Measurements from ENCODE around the gene FHL1.
"Not testable (repeated sequence)": the region's sequence is repeated elsewhere in the genome, so short reads cannot be mapped to it uniquely, and the experiment has no call there.

The FHL1 gene

DNA sequence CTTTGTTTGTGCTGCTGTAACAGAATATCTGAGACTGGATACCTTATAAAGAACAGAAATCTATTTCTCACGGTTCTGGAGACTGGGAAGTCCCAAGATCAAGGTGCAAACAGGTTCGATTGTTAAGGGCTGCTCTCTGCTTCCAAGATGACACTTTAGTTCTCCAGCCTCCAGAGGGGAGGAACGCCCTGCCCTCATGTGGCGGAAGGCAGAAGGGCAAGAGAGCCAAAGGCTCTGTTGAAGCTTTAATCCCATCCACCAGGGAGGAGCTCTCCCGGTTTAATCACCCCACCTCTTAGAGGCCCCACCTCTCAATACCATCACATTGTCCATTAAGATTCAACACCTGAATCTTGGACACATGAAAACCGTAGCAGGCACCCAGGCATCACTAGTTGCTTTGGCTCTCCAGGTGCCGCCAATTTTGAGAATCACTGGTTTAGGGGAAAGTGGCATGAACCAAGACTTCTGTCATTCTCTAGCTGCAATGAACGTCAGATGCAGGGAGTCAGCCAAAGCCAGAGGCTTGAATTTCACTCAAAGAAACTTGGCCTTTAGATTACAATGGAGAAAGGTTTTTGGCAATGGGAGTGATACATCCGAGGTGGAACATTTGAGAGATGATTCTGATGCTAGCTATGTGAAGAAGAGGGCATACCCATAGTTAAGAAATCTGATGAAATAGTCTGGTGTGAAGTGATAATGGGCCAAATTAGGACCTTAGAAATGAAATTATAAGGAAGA lies 15.7 kb downstream of the FHL1 start:
- H3K4me1 Mint-ChIP-seq (ENCODE audit: low read depth): peaks cover 7% of the 10 kb centered on the region
- no peaks in the 10 kb centered on the region for H3K36me3 Mint-ChIP-seq (ENCODE audit: low read depth)

DNA sequence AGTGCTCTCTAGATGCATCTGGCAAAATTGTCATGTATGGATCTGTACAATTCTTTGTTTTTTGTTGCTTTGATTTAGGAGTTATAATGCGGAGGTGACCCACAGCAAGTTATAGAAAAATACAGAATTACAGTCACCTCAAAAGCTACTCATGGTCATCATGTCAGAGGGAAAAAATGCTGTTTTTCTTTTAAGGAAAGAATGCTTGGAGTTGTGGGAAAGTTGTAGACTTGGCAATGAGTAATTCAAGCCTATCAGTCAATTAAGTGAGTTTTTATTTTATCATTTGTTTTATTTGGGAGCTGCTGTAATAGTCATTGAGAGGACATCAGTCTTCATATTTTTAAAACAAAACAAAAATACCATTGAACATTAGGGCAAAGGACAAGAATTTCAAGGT lies 16.4 kb downstream of the FHL1 start:
- H3K4me1 Mint-ChIP-seq (ENCODE audit: low read depth): peaks cover 6% of the 10 kb centered on the region
- no peak overlapping the region for H3K4me3 Mint-ChIP-seq
- H3K36me3 Mint-ChIP-seq (ENCODE audit: low read depth): no peaks in the 10 kb centered on the region
- H3K27ac Mint-ChIP-seq: no peak overlapping the region
- H3K27me3 Mint-ChIP-seq (ENCODE audit: low read depth): no peaks in the 10 kb centered on the region
- H3K9me3 Mint-ChIP-seq: no peaks in the 10 kb centered on the region

More for the DNA sequence above, 15.7 kb downstream of the FHL1 start:
- H3K4me3 Mint-ChIP-seq: no peak overlapping the region
- no peaks in the 10 kb centered on the region for H3K9me3 Mint-ChIP-seq
- no peak overlapping the region for H3K27ac Mint-ChIP-seq
- H3K27me3 Mint-ChIP-seq (ENCODE audit: low read depth): no peaks in the 10 kb centered on the region

DNA sequence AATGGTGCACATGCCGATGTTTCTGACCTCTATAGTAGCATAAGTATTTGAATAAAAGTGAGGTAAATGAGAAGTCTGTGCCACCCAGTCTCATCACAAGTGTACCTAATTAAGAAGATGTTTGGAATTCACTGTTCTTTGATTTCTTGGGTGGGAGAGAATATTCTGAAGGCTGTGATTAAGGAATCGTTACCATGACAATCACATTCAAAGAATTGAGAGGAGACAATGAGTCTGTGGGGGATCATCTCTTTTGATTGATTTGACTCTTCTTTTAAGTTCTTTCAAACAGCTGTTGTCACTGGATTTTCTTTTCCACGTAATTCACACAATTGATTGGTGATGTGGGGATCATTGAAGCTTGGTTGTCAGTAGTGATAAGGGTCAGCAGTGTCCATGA lies 18.1 kb downstream of the FHL1 start:
- Mint-ChIP-seq H3K27me3 (ENCODE audit: low read depth) (no peaks in the 10 kb centered on the region), H3K4me1 (ENCODE audit: low read depth) (peaks cover 6% of the 10 kb centered on the region), H3K9me3 (no peaks in the 10 kb centered on the region), H3K36me3 (ENCODE audit: low read depth) (no peaks in the 10 kb centered on the region), H3K4me3 (no peak overlapping the region), H3K27ac (no peak overlapping the region)

DNA sequence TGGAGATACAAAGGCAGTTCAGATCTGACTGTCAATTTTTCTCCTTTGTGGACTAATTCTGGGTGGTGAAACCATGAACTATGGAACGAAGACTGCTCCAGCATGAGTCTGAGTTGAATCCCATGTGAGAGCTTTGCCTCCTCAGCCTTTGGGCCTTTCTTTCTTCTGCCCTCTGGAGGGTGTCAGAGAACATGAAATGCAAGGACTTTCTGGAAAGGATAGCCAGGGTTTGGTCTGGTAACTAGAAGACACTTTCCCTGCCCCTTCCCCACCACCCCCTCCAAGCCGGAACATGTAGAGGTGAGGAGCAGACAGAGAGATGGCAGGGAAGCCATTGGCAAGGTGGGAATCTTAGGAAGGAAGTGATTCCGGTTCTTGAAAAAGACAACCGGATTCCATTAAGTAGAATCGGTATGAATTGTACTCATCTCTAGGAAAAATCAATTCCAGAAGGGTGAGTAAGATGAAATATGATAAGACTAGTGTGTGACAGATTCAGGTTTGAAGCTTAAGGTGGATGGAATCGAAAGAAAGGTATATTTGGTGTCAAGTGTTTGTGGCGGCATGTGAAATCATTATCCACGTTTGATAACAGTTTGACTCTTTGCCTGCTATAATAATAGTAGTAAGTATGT lies 19.0 kb downstream of the FHL1 start:
- H3K36me3 Mint-ChIP-seq (ENCODE audit: low read depth): no peaks in the 10 kb centered on the region
- H3K27me3 Mint-ChIP-seq (ENCODE audit: low read depth): no peaks in the 10 kb centered on the region
- no peak overlapping the region for H3K27ac Mint-ChIP-seq
- H3K4me3 Mint-ChIP-seq: no peak overlapping the region
- no peaks in the 10 kb centered on the region for H3K9me3 Mint-ChIP-seq
- H3K4me1 Mint-ChIP-seq (ENCODE audit: low read depth): peaks cover 6% of the 10 kb centered on the region

DNA sequence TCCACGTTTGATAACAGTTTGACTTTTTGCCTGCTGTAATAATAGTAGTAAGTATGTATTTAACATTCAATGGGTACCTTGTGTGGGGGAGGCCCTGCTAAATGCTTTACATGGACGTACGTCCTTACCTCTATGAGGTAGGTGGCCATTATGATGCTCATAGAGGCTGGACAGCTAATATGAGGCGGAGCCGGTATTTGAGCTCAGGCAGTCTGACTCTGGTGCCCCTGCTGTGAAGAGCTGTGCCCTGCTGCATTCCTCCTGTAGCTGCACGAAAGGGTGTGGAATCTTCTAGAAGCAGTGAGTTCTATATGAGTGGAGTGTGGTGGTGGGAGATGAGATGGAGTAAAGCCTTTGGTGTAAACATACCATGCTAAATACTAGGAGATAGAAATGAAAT lies 20.7 kb downstream of the FHL1 start:
- H3K36me3 Mint-ChIP-seq (ENCODE audit: low read depth); H3K27me3 Mint-ChIP-seq (ENCODE audit: low read depth); H3K9me3 Mint-ChIP-seq; H3K27ac Mint-ChIP-seq; H3K4me1 Mint-ChIP-seq (ENCODE audit: low read depth); H3K4me3 Mint-ChIP-seq: not testable (repeated sequence)

DNA sequence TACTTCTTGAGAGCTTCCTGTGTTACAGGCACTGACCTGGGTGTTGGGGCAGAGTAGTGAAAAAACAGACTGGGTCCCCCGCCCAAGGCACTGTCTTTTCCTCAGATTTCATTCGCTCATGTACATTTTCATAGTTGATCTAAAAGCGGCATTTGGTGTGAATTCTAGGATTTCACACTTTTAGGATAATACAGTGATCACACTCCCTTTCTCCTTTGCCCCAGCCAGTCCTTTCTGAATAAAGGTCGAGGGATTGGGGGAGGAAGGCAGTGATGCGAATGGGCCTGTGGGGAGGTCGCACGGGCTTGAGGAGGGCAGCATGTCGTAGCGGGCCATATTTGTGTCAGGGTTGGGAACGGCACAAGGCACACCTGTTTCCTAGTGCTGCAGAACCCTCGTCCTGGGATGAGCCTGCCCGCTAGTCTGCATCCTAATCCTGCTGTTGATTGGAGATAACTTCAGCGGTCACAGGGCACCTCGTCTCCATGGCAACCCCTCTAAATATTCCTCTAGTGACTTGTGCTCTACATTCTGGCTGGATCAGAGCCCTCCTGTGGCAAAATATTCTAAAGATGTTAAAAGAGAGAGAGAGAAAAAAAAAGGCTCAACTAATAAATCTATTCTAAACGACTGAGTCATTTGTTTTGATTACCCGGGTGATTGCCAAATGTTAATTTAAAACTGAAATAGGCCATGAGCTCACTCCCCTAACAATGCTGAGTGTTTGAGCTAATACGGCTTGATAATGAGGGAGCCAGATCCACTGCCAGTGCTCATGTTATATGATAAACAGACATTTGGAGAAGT lies 21.8 kb downstream of the FHL1 start:
- H3K9me3 Mint-ChIP-seq: no peaks in the 10 kb centered on the region
- H3K4me1 Mint-ChIP-seq (ENCODE audit: low read depth): peaks cover 2% of the 10 kb centered on the region
- no peaks in the 10 kb centered on the region for H3K36me3 Mint-ChIP-seq (ENCODE audit: low read depth)
- no peaks in the 10 kb centered on the region for H3K27me3 Mint-ChIP-seq (ENCODE audit: low read depth)
- H3K4me3 Mint-ChIP-seq: no peak overlapping the region
- no peak overlapping the region for H3K27ac Mint-ChIP-seq

DNA sequence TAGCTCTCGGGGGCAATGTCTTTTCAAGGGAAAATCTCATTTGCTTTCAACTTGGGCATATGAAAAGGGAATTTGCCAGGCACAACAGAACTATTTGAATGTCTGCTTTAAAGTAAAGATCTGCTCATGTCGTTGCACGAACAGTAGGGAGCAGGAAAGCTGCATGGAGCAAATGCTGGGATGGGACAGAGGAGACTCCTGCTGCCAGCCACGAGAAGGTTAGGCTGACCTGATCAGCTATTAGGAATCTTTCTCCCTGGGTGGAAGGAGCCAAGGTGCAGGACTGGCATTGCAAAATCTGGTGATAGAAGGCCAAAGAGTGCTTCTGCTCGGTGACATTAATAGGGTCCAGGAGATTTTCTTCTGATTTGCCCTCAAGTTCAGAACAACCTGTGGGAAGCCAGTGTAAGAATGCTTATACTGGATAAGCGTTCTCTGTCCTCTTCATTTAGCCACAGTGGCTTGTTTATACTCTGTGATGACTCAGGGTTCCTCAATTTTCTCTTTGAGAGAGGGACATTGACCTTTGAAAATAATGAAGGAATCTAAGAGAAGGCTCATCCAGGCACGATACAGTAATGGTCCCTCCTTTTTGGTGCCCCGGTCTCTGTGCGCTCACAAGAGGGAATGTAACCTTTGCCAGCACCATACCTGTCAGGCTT lies 22.9 kb downstream of the FHL1 start:
- H3K4me1 Mint-ChIP-seq (ENCODE audit: low read depth): peaks cover 2% of the 10 kb centered on the region
- H3K4me3 Mint-ChIP-seq: no peak overlapping the region
- no peaks in the 10 kb centered on the region for H3K36me3 Mint-ChIP-seq (ENCODE audit: low read depth)
- no peak overlapping the region for H3K27ac Mint-ChIP-seq
- H3K9me3 Mint-ChIP-seq: no peaks in the 10 kb centered on the region
- no peaks in the 10 kb centered on the region for H3K27me3 Mint-ChIP-seq (ENCODE audit: low read depth)

DNA sequence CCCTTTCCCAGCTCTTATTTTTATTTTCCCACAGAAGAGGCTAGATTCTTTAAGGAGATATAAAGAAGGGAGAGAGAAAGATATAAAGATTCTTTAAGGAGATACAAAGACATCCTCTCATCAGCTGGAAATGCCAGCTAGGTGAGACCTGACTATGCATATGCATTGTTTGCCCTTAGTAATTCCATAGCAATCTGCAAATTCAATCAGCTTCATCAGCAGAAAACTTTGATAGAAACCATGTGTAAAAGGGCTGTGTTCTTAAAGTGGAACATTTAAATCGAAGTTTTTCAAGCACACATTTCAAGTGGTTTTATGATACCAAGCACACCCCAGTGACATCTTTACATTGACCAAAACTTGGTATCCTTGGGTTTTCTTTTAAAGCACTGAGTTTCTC lies 24.1 kb downstream of the FHL1 start:
- no peaks in the 10 kb centered on the region for H3K9me3 Mint-ChIP-seq
- H3K27me3 Mint-ChIP-seq (ENCODE audit: low read depth): no peaks in the 10 kb centered on the region
- no peak overlapping the region for H3K27ac Mint-ChIP-seq
- H3K4me3 Mint-ChIP-seq: no peak overlapping the region
- H3K36me3 Mint-ChIP-seq (ENCODE audit: low read depth): peaks cover 2% of the 10 kb centered on the region
- peaks cover 2% of the 10 kb centered on the region for H3K4me1 Mint-ChIP-seq (ENCODE audit: low read depth)

DNA sequence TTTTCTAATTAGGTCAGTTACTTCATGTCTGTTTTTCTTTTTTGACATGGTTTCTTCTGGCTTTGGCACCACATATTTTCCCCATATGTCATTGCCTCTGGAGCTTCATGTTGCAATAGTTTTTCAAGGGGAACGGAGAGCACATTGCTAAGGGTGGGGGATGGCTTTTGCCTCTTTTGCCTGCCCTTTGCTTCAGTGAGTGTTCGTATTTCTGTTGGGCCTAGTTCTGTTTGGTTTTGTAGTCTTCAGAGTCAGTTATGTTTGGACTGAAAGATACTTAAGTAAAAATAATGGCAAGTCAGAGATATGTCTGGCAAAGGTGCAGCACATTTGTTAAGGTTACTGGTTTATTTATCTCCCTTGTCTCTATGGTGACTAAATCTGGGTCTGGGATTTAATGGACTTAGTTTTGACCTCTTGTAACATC lies 29.1 kb downstream of the FHL1 start:
- no peak overlapping the region for H3K4me3 Mint-ChIP-seq
- no peaks in the 10 kb centered on the region for H3K4me1 Mint-ChIP-seq (ENCODE audit: low read depth)
- H3K9me3 Mint-ChIP-seq: no peaks in the 10 kb centered on the region
- H3K36me3 Mint-ChIP-seq (ENCODE audit: low read depth): peaks cover 2% of the 10 kb centered on the region
- no peaks in the 10 kb centered on the region for H3K27me3 Mint-ChIP-seq (ENCODE audit: low read depth)
- no peak overlapping the region for H3K27ac Mint-ChIP-seq

DNA sequence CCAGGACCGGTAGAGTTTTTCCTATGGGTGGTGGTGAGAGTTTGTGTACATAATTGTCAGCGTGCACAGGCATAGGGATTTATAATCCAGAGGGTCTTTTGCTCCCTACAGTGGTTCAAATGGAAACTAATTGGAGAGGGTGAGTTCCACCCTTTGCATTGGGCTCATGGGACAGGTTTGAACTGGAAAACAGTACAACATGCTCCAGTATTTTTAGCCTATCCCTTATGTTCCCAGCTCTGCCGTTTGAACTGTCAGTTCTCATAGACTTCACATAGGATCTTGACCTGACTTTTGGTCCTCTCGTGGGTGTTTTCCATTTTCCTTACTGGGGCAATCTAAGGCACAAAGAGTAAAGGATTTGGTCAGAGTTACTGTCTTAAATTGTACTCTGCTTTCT lies 31.8 kb downstream of the FHL1 start:
- H3K4me3 Mint-ChIP-seq: no peak overlapping the region
- no peaks in the 10 kb centered on the region for H3K27me3 Mint-ChIP-seq (ENCODE audit: low read depth)
- H3K4me1 Mint-ChIP-seq (ENCODE audit: low read depth): no peaks in the 10 kb centered on the region
- H3K27ac Mint-ChIP-seq: no peak overlapping the region
- no peaks in the 10 kb centered on the region for H3K9me3 Mint-ChIP-seq
- H3K36me3 Mint-ChIP-seq (ENCODE audit: low read depth): peaks cover 2% of the 10 kb centered on the region

DNA sequence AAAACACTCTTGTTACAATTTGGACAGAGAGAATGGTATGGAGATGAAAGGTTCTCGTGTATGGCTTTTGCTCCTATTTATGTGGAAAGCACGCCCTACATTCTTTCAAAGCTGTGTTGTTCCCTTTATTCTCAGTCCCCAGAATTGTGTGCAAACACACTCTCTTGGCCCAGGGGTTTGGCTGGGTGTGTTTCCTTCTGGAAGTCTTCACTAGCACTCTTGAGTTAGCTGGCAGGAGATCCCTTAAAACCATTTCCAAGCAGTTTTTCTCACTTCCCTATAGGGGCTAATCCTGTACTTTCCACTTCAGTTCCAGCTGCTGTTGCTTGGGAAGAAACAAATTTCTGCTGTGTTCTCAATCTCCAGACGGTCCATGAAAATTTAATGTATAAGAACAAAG lies 35.1 kb downstream of the FHL1 start:
- H3K27me3 Mint-ChIP-seq (ENCODE audit: low read depth): no peaks in the 10 kb centered on the region

DNA sequence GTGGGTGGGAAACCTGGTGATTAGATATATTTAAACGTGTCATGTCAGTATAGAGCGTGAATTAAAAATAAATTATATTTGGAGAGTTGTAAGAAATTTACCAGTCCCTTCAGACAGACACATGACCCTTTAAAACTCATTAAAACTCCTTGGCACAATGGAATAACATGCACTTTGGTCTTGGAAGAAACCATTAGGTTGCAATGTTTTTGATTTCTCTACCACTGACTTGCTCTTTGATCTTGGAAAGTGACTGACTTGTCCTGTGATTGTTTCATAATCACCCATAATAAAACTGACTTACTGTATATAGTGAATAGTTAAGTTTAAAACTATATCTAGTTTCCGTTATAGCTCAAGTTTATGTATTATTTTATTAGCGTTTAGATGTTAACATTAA lies 35.8 kb downstream of the FHL1 start:
- no peaks in the 10 kb centered on the region for H3K9me3 Mint-ChIP-seq
- H3K4me3 Mint-ChIP-seq: no peak overlapping the region
- H3K4me1 Mint-ChIP-seq (ENCODE audit: low read depth): no peaks in the 10 kb centered on the region
- no peaks in the 10 kb centered on the region for H3K27me3 Mint-ChIP-seq (ENCODE audit: low read depth)
- H3K27ac Mint-ChIP-seq: no peak overlapping the region
- H3K36me3 Mint-ChIP-seq (ENCODE audit: low read depth): no peaks in the 10 kb centered on the region

More for the DNA sequence above, 35.1 kb downstream of the FHL1 start:
- no peaks in the 10 kb centered on the region for H3K4me1 Mint-ChIP-seq (ENCODE audit: low read depth)
- no peak overlapping the region for H3K4me3 Mint-ChIP-seq
- no peak overlapping the region for H3K27ac Mint-ChIP-seq
- H3K36me3 Mint-ChIP-seq (ENCODE audit: low read depth): no peaks in the 10 kb centered on the region
- H3K9me3 Mint-ChIP-seq: no peaks in the 10 kb centered on the region

DNA sequence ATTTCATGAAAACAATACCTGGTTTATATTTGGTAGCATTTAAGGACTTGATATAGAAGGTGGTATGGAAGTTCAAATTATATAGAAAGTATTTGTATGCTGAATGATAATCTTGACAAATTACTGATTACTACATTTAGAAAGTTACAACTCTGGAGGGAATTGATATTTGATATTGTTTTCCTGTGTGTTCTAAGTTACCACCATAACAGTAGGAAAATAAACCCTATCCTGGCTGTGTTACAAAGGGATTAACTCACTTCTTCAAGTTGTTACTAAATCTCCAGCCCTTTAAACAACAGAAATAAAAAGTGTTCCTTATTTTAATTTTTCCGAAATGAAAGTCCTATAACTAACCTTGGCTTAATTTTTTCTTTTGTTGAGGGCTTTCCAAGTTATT lies 36.6 kb downstream of the FHL1 start:
- H3K4me1 Mint-ChIP-seq (ENCODE audit: low read depth): no peaks in the 10 kb centered on the region
- no peaks in the 10 kb centered on the region for H3K36me3 Mint-ChIP-seq (ENCODE audit: low read depth)
- H3K27me3 Mint-ChIP-seq (ENCODE audit: low read depth): no peaks in the 10 kb centered on the region
- H3K9me3 Mint-ChIP-seq: no peaks in the 10 kb centered on the region
- H3K4me3 Mint-ChIP-seq: no peak overlapping the region
- H3K27ac Mint-ChIP-seq: no peak overlapping the region

DNA sequence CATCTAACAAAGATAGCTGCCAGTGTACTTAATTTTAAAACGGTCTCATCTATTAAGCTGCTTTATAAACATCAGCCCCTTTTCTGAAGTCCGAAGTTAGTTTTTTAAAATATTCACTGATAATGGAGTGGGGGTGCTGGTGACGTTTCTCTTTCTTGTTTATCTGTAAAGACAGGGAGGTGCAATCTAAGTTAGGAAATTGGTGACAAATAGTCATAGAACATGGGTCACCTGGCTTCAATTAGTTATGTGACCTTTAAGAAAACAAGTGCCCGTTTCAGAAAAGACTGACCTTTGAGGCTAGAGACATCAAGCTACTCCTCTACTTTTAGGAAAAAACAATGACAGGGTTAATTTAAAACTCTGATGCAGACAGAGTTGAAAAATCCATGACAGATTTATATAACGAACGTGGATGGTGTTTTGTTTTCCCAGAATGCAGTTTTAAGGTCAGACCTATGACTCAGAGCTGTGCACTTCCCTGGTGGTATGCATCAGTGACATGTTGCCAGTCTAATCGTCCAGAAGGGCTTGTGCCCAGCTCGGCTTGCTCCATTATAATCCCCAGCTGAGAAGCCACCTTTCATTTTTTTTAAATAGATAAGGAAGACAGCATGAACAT lies 38.2 kb downstream of the FHL1 start:
- H3K36me3 Mint-ChIP-seq (ENCODE audit: low read depth): no peaks in the 10 kb centered on the region
- no peaks in the 10 kb centered on the region for H3K4me1 Mint-ChIP-seq (ENCODE audit: low read depth)
- no peak overlapping the region for H3K27ac Mint-ChIP-seq
- H3K4me3 Mint-ChIP-seq: no peak overlapping the region
- H3K27me3 Mint-ChIP-seq (ENCODE audit: low read depth): no peaks in the 10 kb centered on the region
- H3K9me3 Mint-ChIP-seq: no peaks in the 10 kb centered on the region

Measured in T-helper 1 cell treated with Interleukin-12 subunit alpha and Interleukin-12 subunit beta and Interleukin-4 antibody, amounts not matched to agents 30 μg/mL and 1 μg/mL, for 36 hours (primary cell).